GM12801 (cell line): ENCODE measurements around the gene MAN1A1.

Source experiments
- CTCF ChIP-seq: IDR thresholded peaks from one replicate; pipeline ENCODE4 v1.5.1; 2011; ENCODE audit warnings: control low read depth; ENCODE audit not compliant: insufficient read length; ENCODE audit errors: extremely low read depth

The MAN1A1 gene

GRCh38 chr6:119308991-119309657, 40.4 kb downstream of the MAN1A1 start:
- no peak for TF ChIP-seq CTCF

GRCh38 chr6:119308048-119308570, 41.5 kb downstream of the MAN1A1 start:
- TF ChIP-seq CTCF: no peak

- no peak for TF ChIP-seq CTCF
Observed at GRCh38 chr6:119307056-119307455, 42.5 kb downstream of the MAN1A1 start.

- TF ChIP-seq CTCF: no peak
Observed at GRCh38 chr6:119306396-119306968, 43.1 kb downstream of the MAN1A1 start.

- no peak for TF ChIP-seq CTCF
Observed at GRCh38 chr6:119303164-119303887, 46.2 kb downstream of the MAN1A1 start.

GRCh38 chr6:119301429-119301828, 48.1 kb downstream of the MAN1A1 start:
- TF ChIP-seq CTCF: no peak

- TF ChIP-seq CTCF: no peak
Observed at GRCh38 chr6:119299694-119300093, 49.9 kb downstream of the MAN1A1 start.
